ENCODE data around the gene CDH4.

CDH4 gene

DNA sequence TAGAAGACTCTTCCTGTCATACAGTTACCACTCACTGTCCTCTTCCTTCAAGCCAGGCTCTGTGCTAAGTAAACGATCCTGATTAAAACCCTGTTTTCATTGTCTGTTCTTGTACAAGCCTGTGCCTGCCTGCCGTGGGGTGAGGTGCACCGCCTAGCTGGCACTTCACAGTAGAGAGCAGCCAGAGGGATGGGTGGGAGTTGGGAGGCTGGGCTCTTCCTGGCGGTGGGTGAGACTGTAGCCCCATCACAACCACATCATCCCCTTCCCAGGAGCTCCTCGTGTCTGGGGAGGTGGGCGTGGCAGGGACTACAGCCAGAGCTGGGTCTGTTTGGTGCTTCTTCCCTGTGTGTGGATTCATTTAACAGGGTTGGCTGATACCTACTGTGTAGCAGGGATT, 431.7 kb downstream of the CDH4 start:
- Histone ChIP-seq H3K4me1 (ENCODE audit: control insufficient read depth in 1 of 2, insufficient read depth in 2 of 2, low read length in 2 of 2) (no peaks in the 10 kb centered on the region), H4K91ac (ENCODE audit: low read depth, low read length) (no peak overlapping the region), H2BK5ac (ENCODE audit: low read depth, low read length, poor library complexity) (no peak overlapping the region), H3K36me3 (ENCODE audit: control insufficient read depth in 1 of 2, insufficient read depth in 2 of 2, low read length in 2 of 2) (no peaks in the 10 kb centered on the region), H3K79me1 (ENCODE audit: low read length) (no peaks in the 10 kb centered on the region), H2AK5ac (ENCODE audit: low read length) (no peak overlapping the region), H4K12ac (ENCODE audit: low read depth, low read length) (no peak overlapping the region), H2BK120ac (ENCODE audit: insufficient read depth, low read length, poor library complexity) (no peak overlapping the region), H2BK12ac (ENCODE audit: low read length) (no peak overlapping the region), H2AFZ (ENCODE audit: insufficient read depth, low read length, poor library complexity) (no peak overlapping the region), H3K79me2 (ENCODE audit: control insufficient read depth, insufficient read depth, low read length, poor library complexity) (no peaks in the 10 kb centered on the region), H3K9me3 (ENCODE audit: insufficient read depth, low read depth, low read length) (peaks cover 9% of the 10 kb centered on the region), H3K18ac (ENCODE audit: low read length) (no peak overlapping the region), H3K4me3 (ENCODE audit: low read depth, low read length) (no peak overlapping the region), H3K27me3 (ENCODE audit: insufficient read depth, low read length) (no peaks in the 10 kb centered on the region), H3K14ac (ENCODE audit: low read length) (no peak overlapping the region), H3K27ac (ENCODE audit: low read depth, low read length) (no peak overlapping the region), H3K9ac (ENCODE audit: low read length) (no peak overlapping the region), H4K8ac (ENCODE audit: low read depth, low read length) (no peak overlapping the region), H3K4me2 (ENCODE audit: low read length) (no peak overlapping the region), H3K23ac (ENCODE audit: low read length) (no peak overlapping the region), H3K4ac (ENCODE audit: low read depth, low read length) (no peak overlapping the region)
- WGBS (ENCODE audit: extremely low coverage, insufficient coverage, insufficient read length): no CpG with 5 or more reads among the region's 6 CpGs
- DNase-seq: no peak

DNA sequence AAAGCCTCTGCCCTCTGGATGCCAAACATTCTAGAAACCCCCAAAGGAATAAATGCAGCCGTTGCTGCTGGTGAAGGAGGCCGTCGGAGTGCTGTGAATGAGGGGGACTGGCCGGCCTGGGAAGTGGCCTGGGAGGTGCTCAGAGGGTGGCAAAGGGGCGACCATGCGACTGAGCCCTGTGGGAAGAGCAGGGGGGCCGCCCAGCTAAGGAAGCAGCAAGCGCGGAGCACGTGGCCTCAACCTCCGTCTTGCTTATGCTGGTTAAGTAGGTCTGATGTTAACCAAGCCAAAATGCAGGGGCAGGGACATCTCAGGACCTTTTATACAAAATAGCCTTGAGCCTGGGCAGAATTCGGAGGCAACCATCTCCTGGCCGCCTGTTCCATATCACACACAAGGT, 432.1 kb downstream of the CDH4 start:
- no peaks in the 10 kb centered on the region for H3K4me1 ChIP-seq (ENCODE audit: control insufficient read depth in 1 of 2, insufficient read depth in 2 of 2, low read length in 2 of 2)
- H3K18ac ChIP-seq (ENCODE audit: low read length): no peak overlapping the region
- no peak overlapping the region for H2BK120ac ChIP-seq (ENCODE audit: insufficient read depth, low read length, poor library complexity)
- H3K14ac ChIP-seq (ENCODE audit: low read length): no peak overlapping the region
- no peak overlapping the region for H2BK5ac ChIP-seq (ENCODE audit: low read depth, low read length, poor library complexity)
- H3K36me3 ChIP-seq (ENCODE audit: control insufficient read depth in 1 of 2, insufficient read depth in 2 of 2, low read length in 2 of 2): no peaks in the 10 kb centered on the region
- no peak overlapping the region for H2AFZ ChIP-seq (ENCODE audit: insufficient read depth, low read length, poor library complexity)
- no peak overlapping the region for H3K4ac ChIP-seq (ENCODE audit: low read depth, low read length)
- no peak overlapping the region for H3K4me3 ChIP-seq (ENCODE audit: low read depth, low read length)
- H3K27ac ChIP-seq (ENCODE audit: low read depth, low read length): no peak overlapping the region
- H3K27me3 ChIP-seq (ENCODE audit: insufficient read depth, low read length): no peaks in the 10 kb centered on the region
- no peak overlapping the region for H4K12ac ChIP-seq (ENCODE audit: low read depth, low read length)
- no peak overlapping the region for H2AK5ac ChIP-seq (ENCODE audit: low read length)
- no peaks in the 10 kb centered on the region for H3K79me2 ChIP-seq (ENCODE audit: control insufficient read depth, insufficient read depth, low read length, poor library complexity)
- no peak overlapping the region for H3K9ac ChIP-seq (ENCODE audit: low read length)
- H3K9me3 ChIP-seq (ENCODE audit: insufficient read depth, low read depth, low read length): peaks cover 9% of the 10 kb centered on the region
- no peak overlapping the region for H3K4me2 ChIP-seq (ENCODE audit: low read length)
- H4K8ac ChIP-seq (ENCODE audit: low read depth, low read length): no peak overlapping the region
- H2BK12ac ChIP-seq (ENCODE audit: low read length): no peak overlapping the region
- WGBS (ENCODE audit: extremely low coverage, insufficient coverage, insufficient read length): no CpG with 5 or more reads among the region's 13 CpGs
- no peaks in the 10 kb centered on the region for H3K79me1 ChIP-seq (ENCODE audit: low read length)
- H3K23ac ChIP-seq (ENCODE audit: low read length): no peak overlapping the region
- no peak for DNase-seq
- H4K91ac ChIP-seq (ENCODE audit: low read depth, low read length): no peak overlapping the region

DNA sequence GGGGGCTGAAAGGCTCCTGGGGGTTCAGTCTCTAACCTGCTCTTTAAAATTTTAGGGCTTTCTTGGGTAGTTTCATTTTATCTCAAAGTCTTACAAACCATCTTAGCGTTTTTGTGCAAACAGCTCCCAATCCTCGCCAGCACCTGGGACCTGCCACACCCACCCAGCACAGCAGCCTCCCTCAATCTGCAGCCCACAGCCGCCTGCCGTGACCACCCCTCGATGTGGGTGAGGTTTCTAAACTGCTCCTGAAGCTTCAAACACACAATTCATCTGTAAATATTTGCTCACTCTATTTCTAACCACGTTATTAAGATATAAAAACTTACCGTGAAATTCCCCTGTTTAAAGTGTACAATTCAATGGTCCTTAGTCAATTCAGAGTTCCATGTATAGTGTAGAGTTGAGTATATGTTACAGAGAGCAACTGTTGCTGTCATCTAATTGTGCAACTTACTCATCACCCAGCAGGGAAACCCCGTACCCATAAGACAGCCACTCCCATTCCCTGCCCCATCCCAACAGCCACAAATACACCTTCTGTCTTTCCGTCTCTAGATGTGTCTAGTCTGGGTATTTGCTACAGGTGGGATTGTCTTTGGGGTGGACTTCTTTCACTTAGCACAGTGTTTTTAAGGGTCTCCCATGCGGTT, 432.6 kb downstream of the CDH4 start:
- no peak for DNase-seq

DNA sequence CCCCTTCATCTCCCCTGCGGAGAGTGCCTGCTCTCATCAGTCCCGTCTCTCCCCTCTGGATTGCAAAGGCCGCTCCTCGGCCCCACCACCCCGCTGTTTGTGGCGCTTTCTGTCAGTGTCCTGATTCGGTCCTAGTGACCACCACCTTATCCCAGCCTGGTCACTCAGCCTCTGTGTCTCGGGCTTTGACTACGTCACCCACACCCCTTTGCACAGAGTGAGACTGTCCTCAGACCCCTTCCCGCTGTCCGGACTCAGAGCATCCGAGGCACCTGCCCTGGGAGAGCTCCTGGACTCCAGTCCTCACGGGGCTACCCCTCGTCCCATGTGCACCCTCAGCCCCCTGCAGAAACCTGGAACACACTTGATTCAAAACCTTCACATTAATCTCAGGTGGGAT, 433.4 kb downstream of the CDH4 start:
- H3K4me3 ChIP-seq (ENCODE audit: low read depth, low read length): no peak overlapping the region
- H2BK12ac ChIP-seq (ENCODE audit: low read length): no peak overlapping the region
- no peak for DNase-seq

More for the DNA sequence above, 432.6 kb downstream of the CDH4 start:
- H3K4me1 ChIP-seq (ENCODE audit: control insufficient read depth in 1 of 2, insufficient read depth in 2 of 2, low read length in 2 of 2): no peaks in the 10 kb centered on the region
- no CpG with 5 or more reads among the region's 10 CpGs for WGBS (ENCODE audit: extremely low coverage, insufficient coverage, insufficient read length)
- H2BK5ac ChIP-seq (ENCODE audit: low read depth, low read length, poor library complexity): no peak overlapping the region
- H4K91ac ChIP-seq (ENCODE audit: low read depth, low read length): no peak overlapping the region
- no peak overlapping the region for H3K23ac ChIP-seq (ENCODE audit: low read length)
- H3K14ac ChIP-seq (ENCODE audit: low read length): no peak overlapping the region
- no peak overlapping the region for H3K4me3 ChIP-seq (ENCODE audit: low read depth, low read length)
- no peaks in the 10 kb centered on the region for H3K36me3 ChIP-seq (ENCODE audit: control insufficient read depth in 1 of 2, insufficient read depth in 2 of 2, low read length in 2 of 2)
- no peak overlapping the region for H3K4me2 ChIP-seq (ENCODE audit: low read length)
- H3K79me1 ChIP-seq (ENCODE audit: low read length): no peaks in the 10 kb centered on the region
- no peak overlapping the region for H3K27ac ChIP-seq (ENCODE audit: low read depth, low read length)
- no peak overlapping the region for H2AFZ ChIP-seq (ENCODE audit: insufficient read depth, low read length, poor library complexity)
- no peak overlapping the region for H2AK5ac ChIP-seq (ENCODE audit: low read length)
- H2BK12ac ChIP-seq (ENCODE audit: low read length): no peak overlapping the region
- H3K27me3 ChIP-seq (ENCODE audit: insufficient read depth, low read length): no peaks in the 10 kb centered on the region
- no peak overlapping the region for H3K4ac ChIP-seq (ENCODE audit: low read depth, low read length)
- peaks cover 9% of the 10 kb centered on the region for H3K9me3 ChIP-seq (ENCODE audit: insufficient read depth, low read depth, low read length)
- no peak overlapping the region for H4K12ac ChIP-seq (ENCODE audit: low read depth, low read length)
- H3K79me2 ChIP-seq (ENCODE audit: control insufficient read depth, insufficient read depth, low read length, poor library complexity): no peaks in the 10 kb centered on the region
- no peak overlapping the region for H3K18ac ChIP-seq (ENCODE audit: low read length)
- no peak overlapping the region for H2BK120ac ChIP-seq (ENCODE audit: insufficient read depth, low read length, poor library complexity)
- H4K8ac ChIP-seq (ENCODE audit: low read depth, low read length): no peak overlapping the region
- H3K9ac ChIP-seq (ENCODE audit: low read length): no peak overlapping the region

More for the DNA sequence above, 433.4 kb downstream of the CDH4 start:
- H3K9me3 ChIP-seq (ENCODE audit: insufficient read depth, low read depth, low read length): peaks cover 8% of the 10 kb centered on the region
- H3K14ac ChIP-seq (ENCODE audit: low read length): no peak overlapping the region
- no peak overlapping the region for H3K4ac ChIP-seq (ENCODE audit: low read depth, low read length)
- no peaks in the 10 kb centered on the region for H3K79me1 ChIP-seq (ENCODE audit: low read length)
- no peaks in the 10 kb centered on the region for H3K79me2 ChIP-seq (ENCODE audit: control insufficient read depth, insufficient read depth, low read length, poor library complexity)
- H2AK5ac ChIP-seq (ENCODE audit: low read length): no peak overlapping the region
- no peaks in the 10 kb centered on the region for H3K4me1 ChIP-seq (ENCODE audit: control insufficient read depth in 1 of 2, insufficient read depth in 2 of 2, low read length in 2 of 2)
- no peak overlapping the region for H3K4me2 ChIP-seq (ENCODE audit: low read length)
- no CpG with 5 or more reads among the region's 14 CpGs for WGBS (ENCODE audit: extremely low coverage, insufficient coverage, insufficient read length)
- no peak overlapping the region for H4K12ac ChIP-seq (ENCODE audit: low read depth, low read length)
- no peak overlapping the region for H3K18ac ChIP-seq (ENCODE audit: low read length)
- no peak overlapping the region for H3K9ac ChIP-seq (ENCODE audit: low read length)
- H2BK5ac ChIP-seq (ENCODE audit: low read depth, low read length, poor library complexity): no peak overlapping the region
- no peak overlapping the region for H4K91ac ChIP-seq (ENCODE audit: low read depth, low read length)
- H2AFZ ChIP-seq (ENCODE audit: insufficient read depth, low read length, poor library complexity): no peak overlapping the region
- no peaks in the 10 kb centered on the region for H3K27me3 ChIP-seq (ENCODE audit: insufficient read depth, low read length)
- no peak overlapping the region for H3K23ac ChIP-seq (ENCODE audit: low read length)
- H3K36me3 ChIP-seq (ENCODE audit: control insufficient read depth in 1 of 2, insufficient read depth in 2 of 2, low read length in 2 of 2): no peaks in the 10 kb centered on the region
- no peak overlapping the region for H2BK120ac ChIP-seq (ENCODE audit: insufficient read depth, low read length, poor library complexity)
- no peak overlapping the region for H3K27ac ChIP-seq (ENCODE audit: low read depth, low read length)
- no peak overlapping the region for H4K8ac ChIP-seq (ENCODE audit: low read depth, low read length)
